Vagina (tissue), 2 donors: Measurements from ENCODE around the gene MTCH1. TPM values are rescaled to one million over a fixed set of nuclear protein-coding genes. Genes with fewer than 3 reads are reported as not detected.

Experiments
- DNase-seq, 2 donors: peaks; one replicate each; pipeline ENCODE4 v3.0.0-alpha.2; 2017; ENCODE audit errors: extremely low spot score in 2 of 2
- H3K27ac ChIP-seq: fragments of 200-600 bp; sonication (generic); one replicate; pipeline ENCODE4 v1.5.1; 2019
- H3K27me3 ChIP-seq: fragments of 200-600 bp; sonication (generic); one replicate; pipeline ENCODE4 v1.5.1; 2019
- H3K36me3 ChIP-seq, 2 donors: fragments of 200-600 bp; sonication (generic); one replicate each; pipeline ENCODE4 v1.5.1; 2017 to 2019
- H3K4me1 ChIP-seq: fragments of 200-600 bp; sonication (generic); one replicate; pipeline ENCODE4 v1.5.1; 2019
- H3K4me3 ChIP-seq, 2 donors: fragments of 200-600 bp; sonication (generic); 1 replicate in 1 of 2; 2 replicates in 1 of 2; pipeline ENCODE4 v1.5.1; 2016 to 2019
- H3K9me3 ChIP-seq: fragments of 200-600 bp; sonication (generic); one replicate; pipeline ENCODE4 v1.5.1; 2019
- CTCF ChIP-seq, 3 experiments: fragments of 450-650 bp in 2 of 3; fragments of 200-600 bp in 1 of 3; sonication (generic) in 1 of 3; IDR thresholded peaks; one replicate each; pipeline ENCODE4 v1.5.1; 2017 to 2019; ENCODE audit warnings: antibody characterized with exemption in 3 of 3, mild to moderate bottlenecking in 2 of 3, moderate library complexity in 2 of 3
- POLR2A ChIP-seq, 2 donors: fragments of 450-650 bp; IDR thresholded peaks; one replicate each; pipeline ENCODE4 v1.6.1; 2017; ENCODE audit warnings: antibody characterized with exemption in 2 of 2, mild to moderate bottlenecking in 2 of 2, moderate library complexity in 2 of 2
- POLR2AphosphoS5 ChIP-seq, 2 donors: sonication (generic); formaldehyde crosslinking; IDR thresholded peaks; one replicate each; pipeline ENCODE4 v1.9.0; 2017; ENCODE audit warnings: antibody characterized with exemption in 2 of 2, mild to moderate bottlenecking in 2 of 2, low read depth in 1 of 2; ENCODE audit not compliant: insufficient read depth in 1 of 2
- intact Hi-C: fragments of 100-400 bp; cut with DNase I; formaldehyde crosslinking; loops from one replicate; pipeline ENCODE4 v1.15.1; 2023
- total RNA-seq: library from RNA; depleted of rRNA; stranded (reverse); fragments of >200 nt; gene quantifications from one replicate; pipeline ENCODE4 v1.2.3, GENCODE V29; 2016

MTCH1 gene
- total RNA-seq, 1 donor from 2014 or later, result 233 TPM

- Histone ChIP-seq H3K4me1 (no peaks in the 10 kb centered on the region), H3K27me3 (no peaks in the 10 kb centered on the region), H3K4me3 (no peak overlapping the region), H3K9me3 (no peaks in the 10 kb centered on the region), H3K36me3 (no peaks in the 10 kb centered on the region), H3K27ac (no peak overlapping the region)
- TF ChIP-seq POLR2A (IDR thresholded peaks at IDR 0.05), result no peak
- TF ChIP-seq CTCF (IDR thresholded peaks at IDR 0.05), result no peak
- TF ChIP-seq POLR2AphosphoS5 (IDR thresholded peaks at IDR 0.05; ENCODE audit: insufficient read depth in 1 of 2, low read depth in 1 of 2), result no peak
- DNase-seq, result no peak
- intact Hi-C loops, result no loop called here
Observed at GRCh38 chr6:36938536-36938935, 47.5 kb downstream of the MTCH1 start.

GRCh38 chr6:36937896-36938295 is 48.1 kb downstream of the MTCH1 start:
- TF ChIP-seq POLR2AphosphoS5 (IDR thresholded peaks at IDR 0.05; ENCODE audit: insufficient read depth in 1 of 2, low read depth in 1 of 2), result no peak
- no peak for TF ChIP-seq CTCF (IDR thresholded peaks at IDR 0.05)
- no peak for TF ChIP-seq POLR2A (IDR thresholded peaks at IDR 0.05)
- H3K27ac ChIP-seq, result no peak overlapping the region
- no peak for DNase-seq
- no peak overlapping the region for H3K4me3 ChIP-seq
- no peaks in the 10 kb centered on the region for H3K27me3 ChIP-seq
- no peaks in the 10 kb centered on the region for H3K9me3 ChIP-seq
- H3K4me1 ChIP-seq, result no peaks in the 10 kb centered on the region
- intact Hi-C loops, result no loop called here
- H3K36me3 ChIP-seq, result no peaks in the 10 kb centered on the region

GRCh38 chr6:36936824-36937223 is 49.2 kb downstream of the MTCH1 start:
- Histone ChIP-seq H3K27me3 (no peaks in the 10 kb centered on the region), H3K36me3 (no peaks in the 10 kb centered on the region), H3K4me1 (no peaks in the 10 kb centered on the region), H3K4me3 (no peak overlapping the region), H3K9me3 (no peaks in the 10 kb centered on the region), H3K27ac (no peak overlapping the region)
- no peak for DNase-seq
- TF ChIP-seq POLR2AphosphoS5 (IDR thresholded peaks at IDR 0.05; ENCODE audit: insufficient read depth in 1 of 2, low read depth in 1 of 2) (no peak), CTCF (IDR thresholded peaks at IDR 0.05) (no peak), POLR2A (IDR thresholded peaks at IDR 0.05) (no peak)
- intact Hi-C loops, result no loop called here

GRCh38 chr6:36934901-36935300 is 51.1 kb downstream of the MTCH1 start:
- Histone ChIP-seq H3K4me1 (peaks cover 5% of the 10 kb centered on the region), H3K4me3 (no peak overlapping the region), H3K27me3 (no peaks in the 10 kb centered on the region), H3K36me3 (no peaks in the 10 kb centered on the region), H3K27ac (no peak overlapping the region), H3K9me3 (no peaks in the 10 kb centered on the region)
- intact Hi-C loops, result no loop called here
- no peak for DNase-seq
- no peak for TF ChIP-seq POLR2AphosphoS5 (IDR thresholded peaks at IDR 0.05; ENCODE audit: insufficient read depth in 1 of 2, low read depth in 1 of 2)
- no peak for TF ChIP-seq CTCF (IDR thresholded peaks at IDR 0.05)
- no peak for TF ChIP-seq POLR2A (IDR thresholded peaks at IDR 0.05)

GRCh38 chr6:36933519-36933918 is 52.5 kb downstream of the MTCH1 start:
- Histone ChIP-seq H3K4me1 (peaks cover 9% of the 10 kb centered on the region), H3K27me3 (no peaks in the 10 kb centered on the region), H3K36me3 (no peaks in the 10 kb centered on the region), H3K9me3 (no peaks in the 10 kb centered on the region), H3K4me3 (no peak overlapping the region), H3K27ac (no peak overlapping the region)
- peak in 1 of 2 donors; percentile 16 for DNase-seq
- intact Hi-C loops, result no loop called here
- TF ChIP-seq POLR2AphosphoS5 (IDR thresholded peaks at IDR 0.05; ENCODE audit: insufficient read depth in 1 of 2, low read depth in 1 of 2) (no peak), CTCF (IDR thresholded peaks at IDR 0.05) (no peak), POLR2A (IDR thresholded peaks at IDR 0.05) (no peak)
